AG10803 (cell line): Measurements from ENCODE around the gene CDT1.
A peak's percentile ranks its signal among the peaks of the same experiment; 100 is the strongest.
"Not testable (repeated sequence)": the region's sequence is repeated elsewhere in the genome, so short reads cannot be mapped to it uniquely, and the experiment has no call there.

ENCODE experiments used
- DNase-seq: peaks from one replicate; pipeline ENCODE4 v3.0.0; 2010; ENCODE audit warnings: low read depth
- H3K4me3 ChIP-seq: 2 replicates; pipeline ENCODE4 v1.5.1; 2011; ENCODE audit warnings: mild to moderate bottlenecking, low read length, control low read depth
- CTCF ChIP-seq: conservative IDR thresholded peaks from 2 replicates; pipeline ENCODE4 v1.5.1; 2011; ENCODE audit warnings: mild to moderate bottlenecking, low read length, control low read depth, inconsistent platforms

CDT1 gene

GRCh38 chr16:88784856-88785105 is 18.8 kb upstream of the CDT1 start:
- peak overlapping the region; percentile 78 for H3K4me3 ChIP-seq
- DNase-seq, result no peak
- TF ChIP-seq CTCF, result no peak

GRCh38 chr16:88785106-88785924 is 18.3 kb upstream of the CDT1 start, which contains the start of gene PIEZO1:
PIEZO1 (minus strand) TSS chr16:88785220; CDS start chr16:88784964, 256 bp downstream.
- peak; percentile 61 for DNase-seq
- TF ChIP-seq CTCF, result peak; percentile 63

GRCh38 chr16:88787579-88788314 is 15.8 kb upstream of the CDT1 start:
- no peak for TF ChIP-seq CTCF
- no peak overlapping the region for H3K4me3 ChIP-seq
- no peak for DNase-seq

More at GRCh38 chr16:88785106-88785924, 18.3 kb upstream of the CDT1 start, which contains the start of gene PIEZO1:
- peak within 1 kb of the TSS; percentile 78 for H3K4me3 ChIP-seq

- not testable (repeated sequence) for H3K4me3 ChIP-seq, DNase-seq
Measured at GRCh38 chr16:88788749-88789148, 14.8 kb upstream of the CDT1 start.

- no peak for TF ChIP-seq CTCF
- DNase-seq, result no peak
- H3K4me3 ChIP-seq, result no peak overlapping the region
Measured at GRCh38 chr16:88789594-88789993, 14.0 kb upstream of the CDT1 start.

- H3K4me3 ChIP-seq, result no peak overlapping the region
- peak; percentile 33 for DNase-seq
- no peak for TF ChIP-seq CTCF
Measured at GRCh38 chr16:88790312-88791211, 13.0 kb upstream of the CDT1 start.

- DNase-seq, result no peak
- TF ChIP-seq CTCF, result no peak
- no peak overlapping the region for H3K4me3 ChIP-seq
Measured at GRCh38 chr16:88792078-88792550, 11.5 kb upstream of the CDT1 start.
